ENCODE results near the gene ATP6V0D1.

GRCh38 chr16:67395105-67395457 lies 85.9 kb downstream of the ATP6V0D1 start:
- TF ChIP-seq CTCF (conservative IDR thresholded peaks at IDR 0.05; ENCODE audit: low read depth, low read length) (no peak), FOS (IDR thresholded peaks at IDR 0.05; ENCODE audit: low read depth, low read length) (no peak), POLR2A (IDR thresholded peaks at IDR 0.05; ENCODE audit: low read depth, low read length) (no peak), BHLHE40 (IDR thresholded peaks at IDR 0.05; ENCODE audit: low read depth, low read length) (no peak), SMC3 (IDR thresholded peaks at IDR 0.05; ENCODE audit: low read depth, low read length) (no peak), MAFK (IDR thresholded peaks at IDR 0.05; ENCODE audit: low read depth, low read length) (no peak), CHD1 (IDR thresholded peaks at IDR 0.05; ENCODE audit: low read depth, low read length) (no peak), USF2 (IDR thresholded peaks at IDR 0.05; ENCODE audit: low read depth, low read length) (no peak), MXI1 (IDR thresholded peaks at IDR 0.05; ENCODE audit: borderline replicate concordance, low read depth, low read length) (no peak)
